Loucy (cell line): ENCODE data around the gene SLC35E1.
"Not testable (repeated sequence)": the region's sequence is repeated elsewhere in the genome, so short reads cannot be mapped to it uniquely, and the experiment has no call there.

ENCODE experiments used
- H2AFZ ChIP-seq: fragments of 200-600 bp; sonication (generic); 2 replicates; pipeline ENCODE4 v1.6.0; 2016; ENCODE audit warnings: antibody characterized with exemption, mild to moderate bottlenecking, low read length, moderate library complexity
- H3F3A ChIP-seq: fragments of 200-600 bp; 2 replicates; pipeline ENCODE4 v1.6.0; 2016; ENCODE audit warnings: antibody characterized with exemption, low read depth, mild to moderate bottlenecking
- H3K27me3 ChIP-seq: fragments of 200-600 bp; sonication (generic); 2 replicates; pipeline ENCODE4 v1.6.1; 2014; ENCODE audit warnings: low read length, mild to moderate bottlenecking; ENCODE audit not compliant: insufficient read depth, poor library complexity, severe bottlenecking
- H3K36me3 ChIP-seq: fragments of 200-600 bp; sonication (generic); 2 replicates; pipeline ENCODE4 v1.6.1; 2016; ENCODE audit warnings: low read length; ENCODE audit not compliant: insufficient read depth
- H3K4me1 ChIP-seq: fragments of 200-600 bp; sonication (generic); 2 replicates; pipeline ENCODE4 v1.5.1; 2014; ENCODE audit warnings: low read length, mild to moderate bottlenecking; ENCODE audit not compliant: insufficient read depth, poor library complexity, severe bottlenecking
- H3K4me2 ChIP-seq: fragments of 200-600 bp; sonication (generic); 2 replicates; pipeline ENCODE4 v1.6.0; 2014; ENCODE audit warnings: antibody characterized with exemption, low read length, low read depth, mild to moderate bottlenecking; ENCODE audit not compliant: poor library complexity, severe bottlenecking
- H3K4me3 ChIP-seq: fragments of 200-600 bp; sonication (generic); 2 replicates; pipeline ENCODE4 v1.5.1; 2014; ENCODE audit warnings: low read length, mild to moderate bottlenecking, mixed read lengths; ENCODE audit not compliant: poor library complexity, severe bottlenecking
- H3K79me2 ChIP-seq: fragments of 200-600 bp; sonication (generic); 2 replicates; pipeline ENCODE4 v1.6.1; 2014; ENCODE audit warnings: low read length; ENCODE audit not compliant: insufficient read depth
- H3K9ac ChIP-seq: fragments of 200-600 bp; sonication (generic); 2 replicates; pipeline ENCODE4 v1.6.0; 2014; ENCODE audit warnings: mild to moderate bottlenecking, low read depth, low read length, moderate library complexity; ENCODE audit not compliant: poor library complexity, severe bottlenecking
- H3K9me2 ChIP-seq: fragments of 200-600 bp; sonication (generic); replicated peaks from 2 replicates; pipeline ENCODE4 v1.6.1; 2016; ENCODE audit warnings: low read depth, low read length, mixed read lengths
- H3K9me3 ChIP-seq: fragments of 200-600 bp; sonication (generic); 2 replicates; pipeline ENCODE4 v1.6.1; 2014; ENCODE audit warnings: mild to moderate bottlenecking, antibody characterized with exemption, low read length, low read depth; ENCODE audit not compliant: insufficient read depth
- H4K20me1 ChIP-seq: fragments of 200-600 bp; sonication (generic); 2 replicates; pipeline ENCODE4 v1.6.0; 2014; ENCODE audit warnings: antibody characterized with exemption, low read length, mild to moderate bottlenecking; ENCODE audit not compliant: insufficient read depth, poor library complexity, severe bottlenecking
- EZH2phosphoT487 ChIP-seq: fragments of 200-600 bp; IDR thresholded peaks from 2 replicates; pipeline ENCODE4 v1.6.1; 2018; ENCODE audit warnings: antibody characterized with exemption, mild to moderate bottlenecking, moderate library complexity, borderline replicate concordance
- TF ChIP-seq, protein P1 (sequence below): fragments of 200-600 bp; sonication (generic); conservative IDR thresholded peaks from 2 replicates; pipeline ENCODE4 v1.5.1; 2014; ENCODE audit warnings: mild to moderate bottlenecking, antibody characterized with exemption, low read length

SLC35E1 gene

DNA sequence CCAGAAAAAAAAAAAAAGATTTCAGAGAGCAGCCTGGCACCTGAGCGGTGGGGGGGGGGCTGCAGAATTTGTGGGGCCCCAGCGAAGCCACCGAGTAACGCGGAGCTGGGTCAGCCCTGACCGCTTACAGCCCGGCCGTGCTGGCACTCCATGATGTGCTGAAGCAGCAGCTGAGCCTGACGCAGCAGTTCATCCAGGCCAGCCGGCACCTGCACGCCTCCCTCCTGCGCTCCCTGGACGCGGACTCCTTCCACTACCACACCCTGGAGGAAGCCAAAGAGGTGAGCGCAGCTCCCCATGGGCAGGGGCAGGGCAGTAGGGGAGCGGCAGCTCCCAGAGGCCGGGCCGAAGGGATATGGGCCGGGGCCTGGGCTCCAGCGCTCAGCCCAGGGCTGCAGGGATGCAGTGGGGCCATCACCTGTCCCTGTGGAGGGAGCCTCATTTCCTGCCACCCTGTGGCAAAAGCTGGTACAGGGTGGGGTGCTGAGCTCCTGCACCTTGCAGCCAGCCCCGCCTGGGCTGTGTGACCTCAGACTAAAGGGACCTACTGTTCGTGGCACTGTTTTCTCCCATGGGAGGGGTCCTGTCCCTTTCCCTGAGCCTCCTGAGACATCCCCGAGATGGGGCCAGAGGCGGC, 57.7 kb downstream of the SLC35E1 start:
- H3K9me2 ChIP-seq, result no peaks in the 10 kb centered on the region
- no peaks in the 10 kb centered on the region for H3K4me1 ChIP-seq
- H4K20me1 ChIP-seq, result no peaks in the 10 kb centered on the region

GRCh38 chr19:16512611-16513010, 59.6 kb downstream of the SLC35E1 start:
- not testable (repeated sequence) for H4K20me1 ChIP-seq, H3K9ac ChIP-seq, H3K4me1 ChIP-seq, H3K79me2 ChIP-seq, H3K9me2 ChIP-seq, H3K36me3 ChIP-seq, H2AFZ ChIP-seq, H3K9me3 ChIP-seq, H3K4me3 ChIP-seq, H3K27me3 ChIP-seq, H3F3A ChIP-seq, H3K4me2 ChIP-seq

More for the DNA sequence above, 57.7 kb downstream of the SLC35E1 start:
- H3K4me3 ChIP-seq, result no peak overlapping the region
- H3K9me3 ChIP-seq, result no peaks in the 10 kb centered on the region
- H3K79me2 ChIP-seq, result no peaks in the 10 kb centered on the region
- H2AFZ ChIP-seq, result no peak overlapping the region
- TF ChIP-seq EZH2phosphoT487, result no peak
- TF ChIP-seq, protein P1, sequence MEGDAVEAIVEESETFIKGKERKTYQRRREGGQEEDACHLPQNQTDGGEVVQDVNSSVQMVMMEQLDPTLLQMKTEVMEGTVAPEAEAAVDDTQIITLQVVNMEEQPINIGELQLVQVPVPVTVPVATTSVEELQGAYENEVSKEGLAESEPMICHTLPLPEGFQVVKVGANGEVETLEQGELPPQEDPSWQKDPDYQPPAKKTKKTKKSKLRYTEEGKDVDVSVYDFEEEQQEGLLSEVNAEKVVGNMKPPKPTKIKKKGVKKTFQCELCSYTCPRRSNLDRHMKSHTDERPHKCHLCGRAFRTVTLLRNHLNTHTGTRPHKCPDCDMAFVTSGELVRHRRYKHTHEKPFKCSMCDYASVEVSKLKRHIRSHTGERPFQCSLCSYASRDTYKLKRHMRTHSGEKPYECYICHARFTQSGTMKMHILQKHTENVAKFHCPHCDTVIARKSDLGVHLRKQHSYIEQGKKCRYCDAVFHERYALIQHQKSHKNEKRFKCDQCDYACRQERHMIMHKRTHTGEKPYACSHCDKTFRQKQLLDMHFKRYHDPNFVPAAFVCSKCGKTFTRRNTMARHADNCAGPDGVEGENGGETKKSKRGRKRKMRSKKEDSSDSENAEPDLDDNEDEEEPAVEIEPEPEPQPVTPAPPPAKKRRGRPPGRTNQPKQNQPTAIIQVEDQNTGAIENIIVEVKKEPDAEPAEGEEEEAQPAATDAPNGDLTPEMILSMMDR, result peak; percentile 16; the same call in 1 of the 2 replicates
- H3K9ac ChIP-seq, result no peak overlapping the region
- H3K36me3 ChIP-seq, result peaks cover 26% of the 10 kb centered on the region; the same call in 1 of the 2 replicates
- no peaks in the 10 kb centered on the region for H3K27me3 ChIP-seq
- no peaks in the 10 kb centered on the region for H3F3A ChIP-seq
- H3K4me2 ChIP-seq, result no peak overlapping the region

DNA sequence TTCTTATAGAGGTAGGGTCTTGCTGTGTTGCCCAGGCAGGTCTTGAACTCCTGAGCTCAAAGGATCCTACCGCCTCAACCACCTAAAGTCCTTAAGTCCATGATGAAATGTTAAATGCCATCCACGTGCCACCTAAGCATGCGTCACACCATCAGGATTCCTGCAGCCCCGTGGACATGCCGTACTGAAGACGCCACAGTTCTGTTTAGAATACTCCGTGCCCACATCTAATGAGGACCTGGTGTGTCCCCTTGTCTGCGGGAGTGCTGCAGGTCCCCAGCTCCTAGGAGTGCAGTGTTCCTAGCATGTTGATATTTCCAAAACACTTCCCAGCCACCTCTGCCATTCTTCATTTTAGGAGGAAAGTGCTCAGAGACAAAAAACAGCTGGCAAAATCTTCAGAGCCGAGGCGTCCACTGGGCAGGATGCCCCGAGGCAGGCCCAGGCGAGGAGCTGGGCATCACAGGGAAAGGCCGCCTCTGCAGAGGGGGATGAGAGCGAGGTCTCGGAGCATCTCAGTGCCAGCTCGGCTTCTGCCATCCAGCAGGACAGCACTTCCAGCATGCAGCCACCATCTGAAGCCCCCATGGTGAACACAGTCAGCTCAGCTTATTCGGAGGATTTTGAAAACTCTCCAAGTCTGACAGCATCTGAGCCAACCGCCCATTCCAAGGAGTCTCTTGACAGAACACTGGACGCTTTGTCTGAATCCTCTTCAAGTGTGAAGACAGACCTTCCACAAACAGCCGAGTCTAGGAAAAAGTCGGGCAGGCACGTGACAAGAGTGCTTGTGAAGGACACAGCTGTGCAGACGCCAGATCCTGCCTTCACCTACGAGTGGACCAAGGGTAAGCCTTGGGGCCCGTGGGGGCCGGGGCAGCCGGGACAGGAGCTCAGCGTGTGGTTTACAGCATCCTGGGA, 62.8 kb downstream of the SLC35E1 start:
- H2AFZ ChIP-seq, result no peak overlapping the region
- H3K4me3 ChIP-seq, result no peak overlapping the region
- no peaks in the 10 kb centered on the region for H3K79me2 ChIP-seq

More for the DNA sequence above, 62.8 kb downstream of the SLC35E1 start:
- Histone ChIP-seq H3K9ac (no peak overlapping the region), H3K9me3 (no peaks in the 10 kb centered on the region), H3K27me3 (no peaks in the 10 kb centered on the region), H3K4me1 (no peaks in the 10 kb centered on the region), H3F3A (no peaks in the 10 kb centered on the region), H3K4me2 (no peak overlapping the region), H3K36me3 (no peaks in the 10 kb centered on the region), H4K20me1 (no peaks in the 10 kb centered on the region), H3K9me2 (no peaks in the 10 kb centered on the region)
- TF ChIP-seq, protein P1, result no peak
- no peak for TF ChIP-seq EZH2phosphoT487
